ENCODE results near the gene ADK. TPM values are rescaled to one million over a fixed set of nuclear protein-coding genes. Genes with fewer than 3 reads are reported as not detected.
"Not testable (repeated sequence)": the region's sequence is repeated elsewhere in the genome, so short reads cannot be mapped to it uniquely, and the experiment has no call there.

The ADK gene
- total RNA-seq, 4 donors from 2014 or later, result 42.3 to 46.3 (median 42.9) TPM

DNA sequence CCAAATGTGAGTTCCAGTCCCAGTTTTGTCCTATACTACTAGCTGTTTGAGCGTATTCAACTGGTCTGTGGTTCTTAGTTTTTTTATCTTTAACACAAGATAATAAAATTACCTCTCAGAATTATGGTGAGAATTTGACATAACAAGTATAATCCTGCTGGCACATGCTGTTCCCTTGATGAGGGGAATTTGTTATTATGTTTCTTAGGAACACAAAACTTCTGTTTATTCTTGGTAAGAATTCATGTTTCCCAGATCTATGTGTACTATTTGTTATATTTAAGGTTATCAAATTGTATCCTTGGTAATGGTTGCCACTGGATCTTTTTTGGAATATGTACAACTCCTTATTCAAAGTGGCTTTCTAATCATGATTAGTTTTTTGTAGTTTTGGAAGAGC lies 335.6 kb downstream of the ADK start:
- no peak overlapping the region for H3K4me3 ChIP-seq (ENCODE audit: low read depth, poor library complexity, severe bottlenecking)
- TF ChIP-seq POLR2A (IDR thresholded peaks at IDR 0.05), result no peak
- TF ChIP-seq, protein P1, sequence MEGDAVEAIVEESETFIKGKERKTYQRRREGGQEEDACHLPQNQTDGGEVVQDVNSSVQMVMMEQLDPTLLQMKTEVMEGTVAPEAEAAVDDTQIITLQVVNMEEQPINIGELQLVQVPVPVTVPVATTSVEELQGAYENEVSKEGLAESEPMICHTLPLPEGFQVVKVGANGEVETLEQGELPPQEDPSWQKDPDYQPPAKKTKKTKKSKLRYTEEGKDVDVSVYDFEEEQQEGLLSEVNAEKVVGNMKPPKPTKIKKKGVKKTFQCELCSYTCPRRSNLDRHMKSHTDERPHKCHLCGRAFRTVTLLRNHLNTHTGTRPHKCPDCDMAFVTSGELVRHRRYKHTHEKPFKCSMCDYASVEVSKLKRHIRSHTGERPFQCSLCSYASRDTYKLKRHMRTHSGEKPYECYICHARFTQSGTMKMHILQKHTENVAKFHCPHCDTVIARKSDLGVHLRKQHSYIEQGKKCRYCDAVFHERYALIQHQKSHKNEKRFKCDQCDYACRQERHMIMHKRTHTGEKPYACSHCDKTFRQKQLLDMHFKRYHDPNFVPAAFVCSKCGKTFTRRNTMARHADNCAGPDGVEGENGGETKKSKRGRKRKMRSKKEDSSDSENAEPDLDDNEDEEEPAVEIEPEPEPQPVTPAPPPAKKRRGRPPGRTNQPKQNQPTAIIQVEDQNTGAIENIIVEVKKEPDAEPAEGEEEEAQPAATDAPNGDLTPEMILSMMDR (IDR thresholded peaks at IDR 0.05), result no peak
- no peak for DNase-seq (ENCODE audit: low spot score in 2 of 2)
- 43 to 53% methylated on average over 1 of the region's 1 CpG for WGBS, 2 donors
- intact Hi-C loops (cut with DNase I; ENCODE audit: low total_unique reads), result no loop called here

DNA sequence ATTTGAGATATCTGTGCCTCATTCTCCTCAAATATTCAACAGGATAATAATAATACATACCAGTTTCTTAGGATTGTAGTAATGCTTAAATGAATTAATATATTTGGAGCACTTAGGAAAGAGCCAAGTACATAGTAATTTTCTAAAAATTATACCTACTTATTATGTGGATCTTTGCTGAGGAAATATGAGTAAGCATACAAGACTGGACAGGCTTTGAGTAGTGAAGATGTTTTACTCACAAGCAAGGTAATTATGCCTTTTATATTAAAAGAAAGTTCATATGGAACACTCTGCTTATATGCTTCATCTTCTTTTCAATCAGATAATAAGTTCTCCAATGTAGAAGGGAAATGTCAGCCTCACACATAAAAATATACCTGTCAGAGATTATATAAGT lies 337.9 kb downstream of the ADK start:
- TF ChIP-seq POLR2A (IDR thresholded peaks at IDR 0.05), result no peak
- TF ChIP-seq, protein P1 (IDR thresholded peaks at IDR 0.05), result no peak
- H3K4me3 ChIP-seq (ENCODE audit: low read depth, poor library complexity, severe bottlenecking), result no peak overlapping the region
- DNase-seq (ENCODE audit: low spot score in 2 of 2), result no peak
- intact Hi-C loops (cut with DNase I; ENCODE audit: low total_unique reads), result no loop called here

DNA sequence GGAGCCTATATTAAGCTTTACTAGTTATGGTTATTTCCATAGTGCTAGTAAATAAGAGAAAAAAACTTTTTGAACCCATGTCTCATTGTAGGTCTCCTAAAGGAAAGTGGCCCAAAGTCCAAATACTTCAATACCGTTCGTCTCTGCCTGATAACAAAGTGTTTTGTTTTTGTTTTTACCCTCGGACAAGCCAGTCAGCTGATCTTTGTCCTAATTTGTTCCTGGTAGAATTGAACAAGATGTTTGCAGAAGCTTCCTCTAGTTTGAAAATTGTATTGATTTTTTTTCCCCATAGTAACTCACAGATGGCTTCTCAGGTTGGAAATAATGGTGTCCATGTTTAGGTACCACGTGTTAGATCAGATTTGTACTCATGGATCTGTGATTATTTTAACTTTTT lies 339.5 kb downstream of the ADK start:
- TF ChIP-seq POLR2A (IDR thresholded peaks at IDR 0.05), result no peak
- TF ChIP-seq, protein P1 (IDR thresholded peaks at IDR 0.05), result no peak
- DNase-seq (ENCODE audit: low spot score in 2 of 2), result no peak
- 83 to 86% methylated on average over 4 of the region's 4 CpGs for WGBS, 2 donors
- intact Hi-C loops (cut with DNase I; ENCODE audit: low total_unique reads), result no loop called here
- H3K4me3 ChIP-seq (ENCODE audit: low read depth, poor library complexity, severe bottlenecking), result no peak overlapping the region

DNA sequence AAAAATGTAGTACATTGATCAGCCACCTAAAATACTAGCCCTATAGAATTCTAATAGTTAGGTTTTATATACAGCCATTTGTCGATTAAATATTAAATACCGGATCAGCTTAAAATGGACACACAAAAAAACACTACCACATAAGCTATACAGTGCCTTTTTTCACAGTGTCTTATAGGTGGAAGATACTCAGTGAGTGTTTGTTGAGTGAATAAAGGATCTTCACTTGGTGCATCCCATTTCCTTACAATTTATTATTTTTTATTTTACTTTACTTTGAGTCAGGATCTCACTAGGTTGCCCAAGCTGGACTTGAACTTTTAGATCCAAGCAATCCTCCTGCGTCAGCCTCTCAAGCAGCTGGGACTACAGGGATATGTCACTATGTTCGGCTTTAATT lies 340.0 kb downstream of the ADK start:
- H3K4me3 ChIP-seq (ENCODE audit: low read depth, poor library complexity, severe bottlenecking), result no peak overlapping the region
- WGBS, 2 donors, result 97 to 99% methylated on average over 4 of the region's 4 CpGs
- DNase-seq (ENCODE audit: low spot score in 2 of 2), result no peak
- TF ChIP-seq, protein P1 (IDR thresholded peaks at IDR 0.05), result no peak
- no peak for TF ChIP-seq POLR2A (IDR thresholded peaks at IDR 0.05)
- intact Hi-C loops (cut with DNase I; ENCODE audit: low total_unique reads), result no loop called here

DNA sequence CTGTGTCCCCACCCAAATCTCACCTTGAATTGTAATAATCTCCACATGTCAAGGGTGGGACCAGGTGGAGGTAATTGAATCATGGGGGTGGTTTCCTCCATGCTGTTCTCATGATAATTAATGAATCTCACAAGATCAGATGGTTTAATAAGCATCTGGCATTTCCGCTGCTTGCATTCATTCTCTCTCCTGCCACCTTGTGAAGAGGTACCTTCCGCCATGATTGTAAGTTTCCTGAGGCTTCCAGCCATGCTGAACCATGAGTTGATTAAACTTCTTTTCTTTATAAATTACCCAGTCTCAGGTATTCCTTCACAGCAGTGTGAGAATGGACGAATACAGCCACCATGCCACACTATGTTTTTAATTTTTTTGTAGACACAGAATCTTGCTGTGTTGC lies 345.3 kb downstream of the ADK start:
- H3K4me3 ChIP-seq (ENCODE audit: low read depth, poor library complexity, severe bottlenecking); intact Hi-C loops (cut with DNase I; ENCODE audit: low total_unique reads); DNase-seq (ENCODE audit: low spot score in 2 of 2): not testable (repeated sequence)
- WGBS, 2 donors, result 97 to 98% methylated on average over 3 of the region's 3 CpGs

DNA sequence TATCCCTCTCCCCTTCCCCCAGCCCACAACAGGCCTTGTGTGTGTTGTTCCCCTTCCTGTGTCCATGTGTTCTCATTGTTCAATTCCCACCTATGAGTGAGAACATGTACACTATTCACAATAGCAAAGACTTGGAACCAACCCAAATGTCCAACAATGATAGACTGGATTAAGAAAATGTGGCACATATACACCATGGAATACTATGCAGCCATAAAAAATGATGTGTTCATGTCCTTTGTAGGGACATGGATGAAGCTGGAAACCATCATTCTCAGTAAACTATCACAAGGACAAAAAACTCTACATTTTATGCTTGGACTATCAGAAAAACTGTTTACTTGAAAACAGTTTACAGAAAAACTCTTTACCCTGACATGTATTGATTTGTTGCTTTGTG lies 347.6 kb downstream of the ADK start:
- DNase-seq (ENCODE audit: low spot score in 2 of 2); H3K4me3 ChIP-seq (ENCODE audit: low read depth, poor library complexity, severe bottlenecking); intact Hi-C loops (cut with DNase I; ENCODE audit: low total_unique reads): not testable (repeated sequence)

DNA sequence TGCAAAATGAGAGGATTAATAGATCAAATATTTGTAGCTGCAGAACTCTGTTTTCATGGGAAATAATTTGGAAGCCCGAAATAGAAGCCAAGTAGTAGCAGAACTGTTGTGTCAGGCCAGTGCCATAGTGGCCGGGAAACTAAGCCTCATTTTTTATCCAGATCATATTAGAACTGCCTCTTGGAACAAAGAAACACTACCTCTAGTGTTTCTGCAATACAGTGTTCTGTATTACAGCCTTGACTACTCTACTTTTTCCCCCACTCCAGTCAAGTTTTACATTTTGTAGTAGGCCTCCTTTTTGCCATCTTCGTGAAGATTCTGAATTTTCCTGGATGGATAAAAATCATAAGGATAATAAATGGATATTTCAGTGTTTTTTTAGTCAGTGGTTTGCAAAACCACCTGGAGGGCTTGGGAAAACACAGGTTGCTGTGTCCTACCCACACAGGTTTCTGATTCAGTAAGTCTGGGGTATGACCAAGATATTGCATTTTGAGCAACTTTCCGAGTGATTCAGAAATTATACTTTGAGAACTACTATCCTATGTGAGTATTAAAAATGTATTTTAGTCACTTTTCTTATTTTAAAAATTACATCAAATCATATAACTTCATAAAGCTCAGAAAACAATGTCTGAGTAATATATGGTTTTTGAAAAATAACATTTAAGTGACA lies 349.1 kb downstream of the ADK start:
- no peak for DNase-seq (ENCODE audit: low spot score in 2 of 2)
- intact Hi-C loops (cut with DNase I; ENCODE audit: low total_unique reads), result no loop called here
- H3K4me3 ChIP-seq (ENCODE audit: low read depth, poor library complexity, severe bottlenecking), result no peak overlapping the region
- WGBS, 2 donors, result 79 to 82% methylated on average over 4 of the region's 4 CpGs
- TF ChIP-seq, protein P1 (IDR thresholded peaks at IDR 0.05), result no peak
- no peak for TF ChIP-seq POLR2A (IDR thresholded peaks at IDR 0.05)

Measured in lower leg skin (tissue), 4 donors.